ENCODE data around the gene TEX2.

TEX2 gene

GRCh38 chr17:64263000-64263766, at the start of gene TEX2:
Gene TEX2 (minus strand): TSS chr17:64263260. CDS start chr17:64214217, 49,043 bp downstream.
- CTCF ChIA-PET = interaction anchor here (0.8 to 2.4 kb wide), 4 partner anchors 12 to 225 kb away, joined by 3 to 10 read pairs (median 4); no protein-coding TSS in a partner anchor
- TF ChIP-seq CTCF (IDR thresholded peaks at IDR 0.05; ENCODE audit: insufficient read depth, low read length, missing control alignments) = no peak
- peak within 1 kb of the TSS; percentile 79 for H3K4me3 ChIP-seq (ENCODE audit: low read depth, low read length)
- POLR2A ChIA-PET = interaction anchor here (1.0 to 2.5 kb wide), 2 partner anchors 114 to 118 kb away, joined by 3 to 29 read pairs; no protein-coding TSS in a partner anchor
- DNase-seq (ENCODE audit: low read depth, low spot score) = no peak

- no peak for DNase-seq (ENCODE audit: low read depth, low spot score)
- CTCF ChIA-PET = interaction anchor here (0.9 to 24.9 kb wide), 5 partner anchors 9 to 103 kb away, joined by 3 to 1075 read pairs (median 5); no protein-coding TSS in a partner anchor
- POLR2A ChIA-PET = no interaction called here
- no peak overlapping the region for H3K4me3 ChIP-seq (ENCODE audit: low read depth, low read length)
- TF ChIP-seq CTCF (IDR thresholded peaks at IDR 0.05; ENCODE audit: insufficient read depth, low read length, missing control alignments) = no peak
Measured at GRCh38 chr17:64309710-64310109, 46.6 kb upstream of the TEX2 start.

GRCh38 chr17:64309021-64309420, 46.0 kb upstream of the TEX2 start:
- no peak overlapping the region for H3K4me3 ChIP-seq (ENCODE audit: low read depth, low read length)
- no peak for DNase-seq (ENCODE audit: low read depth, low spot score)
- CTCF ChIA-PET = interaction anchor here (0.9 to 24.9 kb wide), 7 partner anchors 8 to 104 kb away, joined by 3 to 1075 read pairs (median 5); no protein-coding TSS in a partner anchor
- POLR2A ChIA-PET = no interaction called here
- no peak for TF ChIP-seq CTCF (IDR thresholded peaks at IDR 0.05; ENCODE audit: insufficient read depth, low read length, missing control alignments)

- CTCF ChIA-PET = interaction anchor here (0.6 to 24.9 kb wide), 14 partner anchors 10 to 314 kb away, joined by 3 to 1075 read pairs (median 4); no protein-coding TSS in a partner anchor
- peak; percentile 59 for TF ChIP-seq CTCF (IDR thresholded peaks at IDR 0.05; ENCODE audit: insufficient read depth, low read length, missing control alignments)
- DNase-seq (ENCODE audit: low read depth, low spot score) = peak; percentile 2
- POLR2A ChIA-PET = interaction anchor here (0.6 kb wide), 1 partner anchor 51 kb away, joined by 3 read pairs; no protein-coding TSS in a partner anchor
- H3K4me3 ChIP-seq (ENCODE audit: low read depth, low read length) = no peak overlapping the region
Measured at GRCh38 chr17:64306850-64307463, 43.9 kb upstream of the TEX2 start.

GRCh38 chr17:64304551-64304950, 41.5 kb upstream of the TEX2 start:
- no peak overlapping the region for H3K4me3 ChIP-seq (ENCODE audit: low read depth, low read length)
- no peak for DNase-seq (ENCODE audit: low read depth, low spot score)
- no peak for TF ChIP-seq CTCF (IDR thresholded peaks at IDR 0.05; ENCODE audit: insufficient read depth, low read length, missing control alignments)
- ChIA-PET POLR2A (no interaction called here), CTCF (interaction anchor here (0.6 to 24.9 kb wide), 10 partner anchors 10 to 188 kb away, joined by 3 to 1075 read pairs (median 5); no protein-coding TSS in a partner anchor)

GRCh38 chr17:64300699-64300965, 37.6 kb upstream of the TEX2 start:
- POLR2A ChIA-PET = no interaction called here
- DNase-seq (ENCODE audit: low read depth, low spot score) = no peak
- H3K4me3 ChIP-seq (ENCODE audit: low read depth, low read length) = no peak overlapping the region
- no peak for TF ChIP-seq CTCF (IDR thresholded peaks at IDR 0.05; ENCODE audit: insufficient read depth, low read length, missing control alignments)
- CTCF ChIA-PET = interaction anchor here (0.7 to 5.2 kb wide), 6 partner anchors 9 to 119 kb away, joined by 3 to 25 read pairs (median 6); no protein-coding TSS in a partner anchor
